Measurements from ENCODE around the gene BRAF.
A peak's percentile ranks its signal among the peaks of the same experiment; 100 is the strongest.
"Not testable (repeated sequence)": the region's sequence is repeated elsewhere in the genome, so short reads cannot be mapped to it uniquely, and the experiment has no call there.

The BRAF gene

DNA sequence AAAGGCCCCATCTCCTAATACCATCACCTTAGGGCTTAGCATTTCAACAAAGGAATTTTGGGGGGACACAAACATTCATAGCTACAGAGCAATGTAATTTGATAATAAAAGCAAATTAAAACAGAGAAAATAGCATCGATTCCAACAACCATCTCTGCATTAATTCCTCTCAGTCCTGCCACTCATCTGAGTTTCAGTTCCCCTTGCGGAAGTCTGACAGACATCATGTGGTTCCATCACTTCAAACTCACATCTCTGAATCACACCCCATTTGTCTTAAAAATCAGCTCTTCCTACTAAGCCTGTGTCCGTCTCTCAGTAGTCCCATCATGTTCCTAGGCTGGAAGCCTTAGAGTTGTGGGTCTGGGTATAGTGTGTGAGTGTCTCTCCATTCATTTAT is 248.4 kb downstream of the BRAF start:
- no peak for TF ChIP-seq GATA1 (IDR thresholded peaks at IDR 0.05; ENCODE audit: low read depth, low read length)
- TF ChIP-seq POLR2A (IDR thresholded peaks at IDR 0.05; ENCODE audit: low read length), result no peak
- DNase-seq, result no peak

DNA sequence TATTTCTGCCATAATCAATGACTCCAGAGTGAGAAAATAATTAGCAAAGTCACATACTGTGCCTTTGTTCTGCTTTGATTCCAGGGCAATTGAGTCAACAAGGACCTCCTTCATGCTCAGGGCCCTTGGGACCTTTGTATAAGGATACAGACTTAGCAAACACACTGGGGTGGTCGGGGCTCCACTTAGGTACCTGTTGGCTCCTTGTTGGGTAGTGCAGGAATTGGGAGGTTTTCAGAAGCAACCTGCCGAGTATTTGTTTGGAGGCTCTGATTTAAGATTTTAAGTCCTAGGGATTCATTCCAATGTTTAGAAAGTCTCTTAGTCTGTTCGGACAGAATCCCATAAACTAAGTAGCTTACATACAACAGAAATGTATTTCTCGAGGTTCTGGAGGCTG is 249.0 kb downstream of the BRAF start:
- TF ChIP-seq GATA1 (IDR thresholded peaks at IDR 0.05; ENCODE audit: low read depth, low read length), result no peak
- no peak for TF ChIP-seq POLR2A (IDR thresholded peaks at IDR 0.05; ENCODE audit: low read length)
- peak in 1 of 2 experiments; percentile 30 for DNase-seq

- TF ChIP-seq POLR2A (IDR thresholded peaks at IDR 0.05; ENCODE audit: low read length) (no peak), GATA1 (IDR thresholded peaks at IDR 0.05; ENCODE audit: low read depth, low read length) (no peak)
- peak; percentile 65 to 73 for DNase-seq
These were observed 249.6 kb downstream of the BRAF start for GRCh38 chr7:140674899-140675701.

DNA sequence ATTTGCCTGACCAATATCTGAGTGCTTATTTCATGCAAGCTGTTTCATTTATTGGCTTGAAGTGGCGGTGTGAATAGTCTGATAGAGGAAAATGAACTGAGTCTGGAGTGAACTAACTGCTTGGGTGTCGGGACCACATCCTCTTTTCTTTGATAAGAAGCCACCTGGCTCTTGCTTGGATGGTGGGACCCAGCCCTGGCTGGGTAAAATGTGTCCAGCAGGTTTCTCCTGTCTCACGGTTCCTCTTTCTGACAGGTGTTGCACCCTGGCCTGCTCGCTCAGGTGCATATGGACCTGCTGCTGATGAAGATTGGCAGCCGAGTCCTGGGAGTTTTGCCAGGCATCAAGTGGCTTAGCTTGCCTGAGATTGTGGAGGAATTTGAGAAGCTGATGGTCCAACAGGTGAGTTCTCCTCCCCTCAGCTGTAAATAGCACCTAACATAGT is 250.4 kb downstream of the BRAF start:
- DNase-seq, result no peak
- TF ChIP-seq POLR2A (IDR thresholded peaks at IDR 0.05; ENCODE audit: low read length) (no peak), GATA1 (IDR thresholded peaks at IDR 0.05; ENCODE audit: low read depth, low read length) (no peak)

DNA sequence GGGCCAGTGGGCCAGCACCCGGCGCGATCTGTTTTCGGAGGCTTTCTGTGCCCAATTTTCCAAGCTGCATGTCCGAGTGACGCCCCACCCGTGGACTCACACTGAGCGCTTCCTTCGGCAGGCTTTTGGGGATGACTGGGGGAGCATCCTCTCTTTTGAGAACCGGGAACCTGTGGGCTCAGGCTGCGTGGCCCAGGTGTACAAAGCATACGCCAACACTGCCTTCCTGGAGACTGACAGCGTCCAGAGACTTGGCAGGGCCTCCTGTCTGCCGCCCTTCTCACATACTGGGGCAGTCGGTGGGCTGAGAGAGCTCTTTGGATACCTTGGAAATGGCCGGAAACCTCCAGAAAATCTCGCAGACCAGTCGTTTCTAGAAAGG is 251.0 kb downstream of the BRAF start:
- TF ChIP-seq GATA1 (IDR thresholded peaks at IDR 0.05; ENCODE audit: low read depth, low read length) (no peak), POLR2A (IDR thresholded peaks at IDR 0.05; ENCODE audit: low read length) (no peak)
- DNase-seq, result no peak

- peak; percentile 63 to 72 for DNase-seq
- no peak for TF ChIP-seq GATA1 (IDR thresholded peaks at IDR 0.05; ENCODE audit: low read depth, low read length)
- TF ChIP-seq POLR2A (IDR thresholded peaks at IDR 0.05; ENCODE audit: low read length), result peak; percentile 50
These were observed 251.5 kb downstream of the BRAF start for GRCh38 chr7:140673063-140673773.

DNA sequence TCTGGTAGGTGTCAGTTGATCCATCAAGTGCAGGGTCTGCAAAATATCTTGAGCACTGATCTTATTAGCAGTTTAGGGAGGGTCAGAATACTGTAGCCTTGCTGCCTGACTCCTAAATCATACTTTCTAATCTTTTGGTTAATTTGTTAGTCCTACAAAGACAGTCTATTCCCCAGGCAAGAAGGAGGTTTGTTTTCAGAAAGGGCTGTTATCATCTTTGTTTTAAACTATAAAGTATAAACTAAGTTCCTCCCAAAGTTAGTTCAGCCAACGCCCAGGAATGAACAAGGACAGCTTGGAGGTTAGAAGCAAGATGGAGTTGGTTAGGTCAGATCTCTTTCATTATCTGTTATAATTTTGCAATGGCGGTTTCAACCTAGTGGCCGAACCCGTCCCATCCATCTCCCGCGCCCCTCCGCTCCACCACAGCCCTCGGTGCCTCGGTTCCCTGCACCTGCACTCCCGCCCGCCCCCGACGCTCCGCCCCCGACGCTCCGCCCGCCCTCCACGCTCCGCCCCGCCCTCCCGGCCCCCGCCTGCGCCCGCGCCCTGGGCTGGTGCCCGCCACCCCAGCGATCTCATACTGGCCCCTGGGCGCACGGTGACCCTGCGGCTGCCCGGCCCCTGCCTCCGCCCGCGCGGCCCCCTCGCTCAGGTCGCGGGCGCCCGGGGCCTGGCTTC is 252.2 kb downstream of the BRAF start, which contains the start of gene ADCK2:
TSS of gene ADCK2 (plus strand) at position 564 of the 681 bp plus-strand sequence. CDS start 386 bp downstream, outside the sequence.
- peak; percentile 72 to 79 for DNase-seq

DNA sequence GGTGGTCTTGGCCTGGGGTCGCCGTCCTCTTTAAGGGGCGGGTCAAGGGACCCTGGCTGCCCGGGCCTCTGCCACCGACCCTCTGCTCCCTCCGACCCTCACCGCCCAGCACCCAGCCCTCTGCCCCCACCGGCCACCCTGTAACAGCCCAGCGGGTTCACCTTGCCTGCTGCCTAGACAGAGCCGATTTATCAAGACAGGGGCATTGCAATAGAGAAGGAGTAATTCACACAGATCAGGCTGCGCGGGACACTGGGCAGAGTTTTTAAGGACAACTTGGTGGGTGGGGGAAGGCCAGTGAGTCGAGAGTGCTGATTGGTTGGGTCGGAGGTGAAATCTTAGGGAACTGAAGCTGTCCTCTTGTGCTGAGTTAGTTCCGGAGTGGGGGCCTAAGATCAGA is 252.8 kb downstream of the BRAF start:
- TF ChIP-seq GATA1 (IDR thresholded peaks at IDR 0.05; ENCODE audit: low read depth, low read length), result no peak
- TF ChIP-seq POLR2A (IDR thresholded peaks at IDR 0.05; ENCODE audit: low read length), result no peak

More for the DNA sequence above, 252.2 kb downstream of the BRAF start, which contains the start of gene ADCK2:
- TF ChIP-seq POLR2A (IDR thresholded peaks at IDR 0.05; ENCODE audit: low read length), result no peak
- TF ChIP-seq GATA1 (IDR thresholded peaks at IDR 0.05; ENCODE audit: low read depth, low read length), result no peak

DNA sequence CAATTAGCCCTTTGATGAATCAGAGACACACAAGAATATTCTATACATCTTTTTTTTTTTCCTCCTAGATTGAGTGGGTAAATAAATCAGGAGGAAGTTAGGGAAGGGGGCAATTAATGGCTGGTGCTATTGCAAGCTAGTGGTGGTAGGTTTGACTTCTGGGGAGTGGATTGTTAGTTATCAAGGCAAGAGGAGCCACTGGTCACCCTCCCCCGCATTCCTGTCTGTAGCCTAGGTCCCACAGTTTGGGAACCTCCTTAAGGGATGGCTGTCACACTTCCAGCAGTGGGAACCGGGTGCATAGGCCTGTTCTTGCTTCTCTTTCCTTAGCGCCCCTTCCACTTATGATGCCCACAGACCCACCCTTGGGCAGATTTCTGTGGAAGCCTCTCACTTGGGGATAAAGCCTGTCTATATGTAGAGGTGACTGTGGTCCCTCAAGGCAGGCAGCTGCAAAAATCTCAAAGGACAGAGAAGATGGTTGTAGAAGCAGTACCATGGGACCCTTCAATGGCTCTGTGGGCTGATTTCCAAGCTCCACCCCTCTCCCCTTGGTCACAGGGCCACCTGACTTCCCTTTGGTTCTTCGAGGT is 254.3 kb downstream of the BRAF start:
- TF ChIP-seq GATA1 (IDR thresholded peaks at IDR 0.05; ENCODE audit: low read depth, low read length), result no peak
- TF ChIP-seq POLR2A (IDR thresholded peaks at IDR 0.05; ENCODE audit: low read length), result no peak
- DNase-seq, result no peak

More for the DNA sequence above, 252.8 kb downstream of the BRAF start:
- no peak for DNase-seq

- not testable (repeated sequence) for DNase-seq
These were observed 254.9 kb downstream of the BRAF start for GRCh38 chr7:140669862-140670261.

- DNase-seq, result no peak
- no peak for TF ChIP-seq POLR2A (IDR thresholded peaks at IDR 0.05; ENCODE audit: low read length)
- TF ChIP-seq GATA1 (IDR thresholded peaks at IDR 0.05; ENCODE audit: low read depth, low read length), result no peak
These were observed 255.4 kb downstream of the BRAF start for GRCh38 chr7:140669352-140669751.

Measured in erythroblast (primary cell).